K562 (cell line): ENCODE results near the gene ALG5. TPM values are rescaled to one million over a fixed set of nuclear protein-coding genes. Genes with fewer than 3 reads are reported as not detected.

Source experiments
- ATAC-seq: fragments of 200-7000 bp; cut with Tn5 transposase; 3 replicates; pipeline ENCODE4 v1.9.1; 2020; ENCODE audit warnings: moderate library complexity
- BruUV-seq: library from RNA; stranded (reverse); fragments of 400-500 nt; replicated peaks from 2 replicates; lab custom pipeline; 2021; lab: Mats Ljungman, UMichigan
- CTCF ChIA-PET: fragments of 300-600 bp; formaldehyde crosslinking; extraction: SDS; loops from one replicate; lab custom pipeline; 2021; ENCODE audit warnings: low intra/inter-chr PET ratio; lab: Yijun Ruan, JAX
- POLR2A ChIA-PET: fragments of 300-600, 350-650 bp; sonication (Branson Sonifier 250); formaldehyde crosslinking; extraction: SDS; loops from one replicate; lab custom pipeline; 2021; ENCODE audit warnings: antibody characterized with exemption, inconsistent platforms; lab: Yijun Ruan, JAX
- DNase-seq, 4 experiments: peaks; one replicate each; pipeline versions ENCODE4 v3.0.0 to v3.0.0-alpha.2; 2011 to 2018; ENCODE audit warnings: low spot score in 3 of 4, mixed read lengths in 3 of 4; ENCODE audit errors: extremely low read depth in 1 of 4
- FAIRE-seq: peaks from 2 replicates; lab custom pipeline; 2011; peaks lifted over from hg19 to GRCh38; lab: Jason Lieb, UNC
- H2AFZ ChIP-seq: 2 replicates; pipeline ENCODE4 v1.6.0; 2011; ENCODE audit warnings: low read depth, low read length, control low read depth, inconsistent platforms
- H3K27ac ChIP-seq: fragments of 200-600 bp; 3 replicates; pipeline ENCODE4 v1.8.0; 2011; ENCODE audit warnings: low read depth, mild to moderate bottlenecking, control low read depth, inconsistent platforms, low read length, moderate library complexity, mixed read lengths; ENCODE audit errors: extremely low read depth
- H3K27me3 ChIP-seq, 2 experiments: fragments of 300-600 bp in 1 of 2; 2 replicates in 1 of 2; 3 replicates in 1 of 2; pipeline versions ENCODE4 v1.6.0 to v1.8.0; 2011; ENCODE audit warnings: inconsistent platforms in 2 of 2, low read length in 2 of 2, mild to moderate bottlenecking in 1 of 2, mixed read lengths in 1 of 2, moderate library complexity in 1 of 2; ENCODE audit not compliant: control insufficient read depth in 2 of 2, insufficient read depth in 2 of 2
- H3K36me3 ChIP-seq: fragments of 300-600 bp; 3 replicates; pipeline ENCODE4 v1.8.0; 2011; ENCODE audit warnings: mild to moderate bottlenecking, low read length, inconsistent platforms; ENCODE audit not compliant: control insufficient read depth, insufficient read depth
- H3K4me1 ChIP-seq, 2 experiments: fragments of 200-600 bp in 1 of 2; replicated peaks in 1 of 2; 2 replicates in 1 of 2; 3 replicates in 1 of 2; pipeline versions ENCODE4 v1.5.1 to v1.8.0; 2011; ENCODE audit warnings: inconsistent platforms in 2 of 2, low read length in 2 of 2, mild to moderate bottlenecking in 1 of 2, mixed read lengths in 1 of 2, moderate library complexity in 1 of 2; ENCODE audit not compliant: control insufficient read depth in 2 of 2, insufficient read depth in 2 of 2
- H3K4me2 ChIP-seq: 2 replicates; pipeline ENCODE4 v1.6.1; 2011; ENCODE audit warnings: low read length, control low read depth, inconsistent platforms, mixed read lengths; ENCODE audit not compliant: insufficient read depth
- H3K4me3 ChIP-seq: fragments of 200-600 bp; sonication (generic), shearing (Covaris generic); 2 replicates; pipeline ENCODE4 v1.5.1; 2016; ENCODE audit warnings: control low read depth, inconsistent platforms
- H3K79me2 ChIP-seq: fragments of 200-600 bp; 3 replicates; pipeline ENCODE4 v1.8.0; 2011; ENCODE audit warnings: low read length, inconsistent platforms; ENCODE audit not compliant: control insufficient read depth, insufficient read depth
- H3K9ac ChIP-seq, 2 experiments: 2 replicates each; pipeline versions ENCODE4 v1.6.0 to v1.6.1; 2011; ENCODE audit warnings: low read depth in 2 of 2, low read length in 2 of 2, control low read depth in 1 of 2, inconsistent platforms in 1 of 2, mild to moderate bottlenecking in 1 of 2, mixed read lengths in 1 of 2; ENCODE audit not compliant: insufficient read depth in 1 of 2
- H3K9me1 ChIP-seq: one replicate; pipeline ENCODE4 v1.6.0; 2011; ENCODE audit warnings: inconsistent platforms, mild to moderate bottlenecking, low read length, moderate library complexity; ENCODE audit not compliant: control insufficient read depth, insufficient read depth
- H3K9me3 ChIP-seq: replicated peaks from 2 replicates; pipeline ENCODE4 v1.5.1; 2011; ENCODE audit warnings: low read depth, low read length, inconsistent platforms; ENCODE audit not compliant: control insufficient read depth, insufficient read depth
- H4K20me1 ChIP-seq: replicated peaks from 2 replicates; pipeline ENCODE4 v1.6.1; 2011; ENCODE audit warnings: low read length, inconsistent platforms, mixed read lengths; ENCODE audit not compliant: control insufficient read depth, insufficient read depth
- ATF3 ChIP-seq, 2 experiments: fragments of 450-650 bp in 1 of 2; sonication (generic) in 1 of 2; formaldehyde crosslinking in 1 of 2; IDR thresholded peaks in 1 of 2; conservative IDR thresholded peaks in 1 of 2; 2 replicates each; pipeline versions ENCODE4 v1.6.1 to v1.8.1; 2016 to 2023; ENCODE audit warnings: mild to moderate bottlenecking in 2 of 2, moderate library complexity in 2 of 2, inconsistent platforms in 1 of 2, missing genetic modification reagents in 1 of 2
- CAMTA2 ChIP-seq: fragments of 250-450 bp; sonication (Bioruptor Pico); conservative IDR thresholded peaks from 2 replicates; pipeline ENCODE4 v1.5.1; 2022
- CBX1 ChIP-seq: sonication (generic); IDR thresholded peaks from 2 replicates; pipeline ENCODE4 v1.6.1; 2016; ENCODE audit warnings: antibody characterized with exemption, low read depth, mild to moderate bottlenecking
- HDAC2 ChIP-seq: fragments of 450-650 bp; IDR thresholded peaks from 2 replicates; pipeline ENCODE4 v1.6.1; 2016; ENCODE audit warnings: mild to moderate bottlenecking
- TFE3 ChIP-seq: fragments of 450-650 bp; formaldehyde crosslinking; IDR thresholded peaks from 2 replicates; pipeline ENCODE4 v1.4.0; 2020; ENCODE audit warnings: mild to moderate bottlenecking, mixed read lengths
- THRB ChIP-seq: fragments of 450-650 bp; formaldehyde crosslinking; conservative IDR thresholded peaks from 2 replicates; pipeline ENCODE4 v1.4.0; 2022; ENCODE audit warnings: mild to moderate bottlenecking, missing genetic modification characterization
- ZKSCAN8 ChIP-seq: fragments of 200-800 bp; sonication (Bioruptor generic); IDR thresholded peaks from 2 replicates; pipeline ENCODE4 v1.6.1; 2016; ENCODE audit warnings: missing genetic modification characterization, missing compliant biosample characterization
- ZNF212 ChIP-seq: fragments of 450-650 bp; formaldehyde crosslinking; IDR thresholded peaks from 2 replicates; pipeline ENCODE4 v1.4.0; 2020; ENCODE audit warnings: mild to moderate bottlenecking
- ZNF445 ChIP-seq: fragments of 250-450 bp; sonication (Bioruptor Pico); IDR thresholded peaks from 2 replicates; pipeline ENCODE4 v1.4.0; 2020; ENCODE audit warnings: low read depth, mild to moderate bottlenecking, moderate library complexity
- WGBS: fragments of 100-300 bp; shearing (Covaris generic); methylation state at CpG from one replicate; pipeline ENCODE4 v1.1.6; 2016; ENCODE audit warnings: low coverage, mixed read lengths; ENCODE audit not compliant: insufficient coverage; ENCODE audit errors: missing lambda C conversion rate; 5-methylcytosine and 5-hydroxymethylcytosine counted together
- in situ Hi-C: fragments of 300-500 bp; cut with MboI; formaldehyde crosslinking; loops from 4 replicates; pipeline ENCODE4 v1.15.0; 2018; ENCODE audit warnings: inconsistent platforms, mixed read lengths
- intact Hi-C: fragments of 100-400 bp; cut with micrococcal nuclease; formaldehyde crosslinking; loops from 2 replicates; pipeline ENCODE4 v1.14.2; 2022
- polyA plus RNA-seq, 8 experiments: library from polyadenylated mRNA; depleted of rRNA in 4 of 8; stranded (reverse) in 5 of 8; unstranded in 3 of 8; fragments of >200 nt; fragmentation: Nextera tagmentation in 2 of 8; fragmentation: Illumina TruSeq in 1 of 8; extraction: Ambion mirVana in 2 of 8; extraction: Trizol in 1 of 8; gene quantifications; 2 replicates each; pipeline versions ENCODE4 v1.2.1 to v1.2.3, GENCODE V29; 2011 to 2014; ENCODE audit warnings: inconsistent platforms in 1 of 8, missing spikeins in 1 of 8
- total RNA-seq, 7 experiments: library from RNA; depleted of rRNA in 6 of 7; stranded (reverse); fragments of >200 nt in 6 of 7; fragmentation: Illumina TruSeq in 2 of 7; extraction: Trizol in 2 of 7; gene quantifications; 2 replicates each; pipeline versions ENCODE4 v1.2.1 to v1.2.3, GENCODE V29; 2011 to 2021; ENCODE audit warnings: low replicate concordance in 1 of 7
- TF ChIP-seq, protein P1 (sequence below): IDR thresholded peaks from 2 replicates; pipeline ENCODE4 v1.6.1; 2011; ENCODE audit not compliant: insufficient read length; ENCODE audit errors: extremely low read depth

The ALG5 gene
- total and polyA plus RNA-seq, 9 of the 15 experiments (the other 6 are each of a cell fraction or from before 2014, with no cell fraction given) = 33.6 to 80.5 (median 48.2) TPM

DNA sequence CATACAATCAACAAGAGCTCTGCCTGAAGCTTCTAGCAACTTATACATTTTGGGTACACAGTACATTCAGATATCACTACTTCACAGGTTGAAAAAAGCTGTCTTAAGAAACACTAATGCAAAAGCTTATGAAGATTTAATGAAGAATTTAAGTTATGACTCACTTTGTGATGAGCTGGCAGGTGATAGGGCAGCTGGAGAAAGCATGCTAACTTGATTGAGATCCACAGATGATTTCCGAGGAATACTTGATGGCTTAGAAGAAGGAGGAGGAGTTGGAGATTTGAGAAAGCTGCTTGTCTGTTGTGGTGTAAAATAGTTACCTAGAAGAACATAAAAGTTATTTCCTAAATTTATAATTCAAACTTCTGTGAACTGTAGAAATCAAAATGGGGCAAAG, 24.7 kb upstream of the ALG5 start (continued):
- TF ChIP-seq ATF3 (IDR thresholded peaks at IDR 0.05) (no peak), ATF3 (CRISPR knock-in tag; conservative IDR thresholded peaks at IDR 0.05) (no peak), CAMTA2 (CRISPR knock-in tag) (no peak)
- TF ChIP-seq, all 486 proteins: peak for 0

DNA sequence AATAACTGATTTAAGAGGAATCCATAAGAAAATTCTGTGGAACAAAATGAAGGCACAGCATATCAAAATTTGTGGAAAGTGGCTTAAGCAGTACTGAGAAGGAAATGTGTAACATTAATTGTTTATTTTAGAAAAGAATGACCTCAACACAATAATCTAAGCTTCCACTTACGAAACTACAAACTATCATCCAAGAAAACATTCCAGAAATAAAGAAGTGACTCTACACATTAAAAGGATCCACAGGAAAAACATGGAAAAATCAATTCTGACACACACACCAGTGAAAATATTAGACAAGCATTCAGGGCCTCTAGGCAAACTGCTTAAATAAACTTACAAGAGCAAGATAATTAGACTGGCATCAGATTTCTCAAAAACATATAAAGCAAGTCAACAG, 15.5 kb upstream of the ALG5 start:
- Histone ChIP-seq H4K20me1 (no peaks in the 10 kb centered on the region), H3K9me1 (no peaks in the 10 kb centered on the region), H3K9ac (no peak overlapping the region), H3K27me3 (no peaks in the 10 kb centered on the region), H3K4me3 (no peak overlapping the region), H2AFZ (no peak overlapping the region), H3K27ac (no peak overlapping the region), H3K36me3 (peaks cover 62% of the 10 kb centered on the region), H3K4me2 (no peak overlapping the region), H3K9me3 (no peaks in the 10 kb centered on the region), H3K79me2 (no peaks in the 10 kb centered on the region), H3K4me1 (no peaks in the 10 kb centered on the region)
- intact Hi-C loops = no loop called here
- FAIRE-seq = no peak
- TF ChIP-seq, protein P1, sequence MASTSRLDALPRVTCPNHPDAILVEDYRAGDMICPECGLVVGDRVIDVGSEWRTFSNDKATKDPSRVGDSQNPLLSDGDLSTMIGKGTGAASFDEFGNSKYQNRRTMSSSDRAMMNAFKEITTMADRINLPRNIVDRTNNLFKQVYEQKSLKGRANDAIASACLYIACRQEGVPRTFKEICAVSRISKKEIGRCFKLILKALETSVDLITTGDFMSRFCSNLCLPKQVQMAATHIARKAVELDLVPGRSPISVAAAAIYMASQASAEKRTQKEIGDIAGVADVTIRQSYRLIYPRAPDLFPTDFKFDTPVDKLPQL = no peak
- TF ChIP-seq ZNF212 (CRISPR knock-in tag) = no peak
- no peak for TF ChIP-seq THRB (CRISPR knock-in tag)
- no peak for TF ChIP-seq ZKSCAN8 (CRISPR knock-in tag)
- no peak for TF ChIP-seq ZNF445 (CRISPR knock-in tag)
- no peak for TF ChIP-seq CBX1
- TF ChIP-seq TFE3 = no peak
- TF ChIP-seq HDAC2 = no peak
- in situ Hi-C loops = no loop called here
- POLR2A ChIA-PET = no interaction called here
- CTCF ChIA-PET = no interaction called here
- WGBS = 88% methylated on average over 1 of the region's 1 CpG
- ATAC-seq = no peak
- no TSS peak for BruUV-seq
- no peak for DNase-seq
